NCI-H1092 treated with DMSO at 0.1 percent for 48 hours (cell line): ENCODE data around the gene ARHGEF3.

ENCODE experiments used
- DNase-seq: peaks from one replicate; lab custom pipeline; 2025; lab: John Stamatoyannopoulos, UW

The ARHGEF3 gene

DNA sequence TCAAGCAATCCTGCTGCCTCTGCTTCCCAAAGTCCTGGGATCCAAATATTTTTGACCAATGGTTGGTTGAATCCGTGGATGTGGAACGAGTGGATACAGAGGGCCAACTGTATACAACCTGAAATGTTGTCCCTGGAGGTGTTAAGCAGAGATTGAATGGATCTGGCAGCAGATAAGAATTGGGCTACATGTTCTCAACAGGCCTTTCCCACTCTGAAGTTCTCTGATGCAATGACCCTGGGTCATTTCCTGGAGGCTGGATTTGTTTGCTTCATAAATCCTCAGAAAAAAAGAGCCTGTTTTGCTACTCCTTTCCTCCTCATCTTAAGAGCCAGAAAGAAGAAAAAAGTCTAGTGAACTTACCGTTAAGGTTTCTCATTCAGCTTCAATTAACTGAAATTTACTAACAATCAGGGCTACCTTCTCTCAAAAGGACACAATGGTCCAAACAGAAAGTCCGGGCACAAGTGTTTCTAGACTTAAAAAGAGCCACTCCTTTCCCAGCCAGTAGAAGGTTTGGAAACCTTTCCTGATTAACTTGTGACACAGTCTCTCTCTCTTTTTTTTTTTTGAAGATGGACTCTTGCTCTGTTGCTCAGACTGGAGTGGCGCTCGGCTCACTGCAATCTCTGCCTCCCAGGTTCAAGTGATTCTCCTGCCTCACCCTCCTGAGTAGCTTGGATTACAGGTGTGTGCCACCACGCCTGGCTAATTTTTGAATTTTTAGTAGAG lies 6.5 kb downstream of the ARHGEF3 start:
- no peak for DNase-seq

DNA sequence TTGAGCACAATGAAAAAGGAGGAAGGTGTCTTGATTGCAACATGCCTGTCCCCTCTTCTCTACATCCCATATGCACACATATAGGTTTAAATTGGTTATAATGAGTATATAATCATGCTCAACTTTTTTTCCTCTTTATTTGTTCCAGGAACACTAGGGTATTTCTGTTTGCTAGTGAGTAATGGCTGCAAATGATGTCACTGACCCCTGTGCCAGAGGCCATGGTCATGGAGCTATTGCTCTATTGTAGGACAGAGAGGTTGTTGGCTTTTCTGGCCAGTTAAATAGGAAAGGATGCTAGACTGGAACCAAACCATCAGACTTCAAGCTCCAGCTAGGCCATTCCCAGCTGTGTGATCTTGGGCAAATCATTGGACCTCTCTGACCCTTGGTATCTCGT lies 9.6 kb downstream of the ARHGEF3 start:
- DNase-seq: no peak

DNA sequence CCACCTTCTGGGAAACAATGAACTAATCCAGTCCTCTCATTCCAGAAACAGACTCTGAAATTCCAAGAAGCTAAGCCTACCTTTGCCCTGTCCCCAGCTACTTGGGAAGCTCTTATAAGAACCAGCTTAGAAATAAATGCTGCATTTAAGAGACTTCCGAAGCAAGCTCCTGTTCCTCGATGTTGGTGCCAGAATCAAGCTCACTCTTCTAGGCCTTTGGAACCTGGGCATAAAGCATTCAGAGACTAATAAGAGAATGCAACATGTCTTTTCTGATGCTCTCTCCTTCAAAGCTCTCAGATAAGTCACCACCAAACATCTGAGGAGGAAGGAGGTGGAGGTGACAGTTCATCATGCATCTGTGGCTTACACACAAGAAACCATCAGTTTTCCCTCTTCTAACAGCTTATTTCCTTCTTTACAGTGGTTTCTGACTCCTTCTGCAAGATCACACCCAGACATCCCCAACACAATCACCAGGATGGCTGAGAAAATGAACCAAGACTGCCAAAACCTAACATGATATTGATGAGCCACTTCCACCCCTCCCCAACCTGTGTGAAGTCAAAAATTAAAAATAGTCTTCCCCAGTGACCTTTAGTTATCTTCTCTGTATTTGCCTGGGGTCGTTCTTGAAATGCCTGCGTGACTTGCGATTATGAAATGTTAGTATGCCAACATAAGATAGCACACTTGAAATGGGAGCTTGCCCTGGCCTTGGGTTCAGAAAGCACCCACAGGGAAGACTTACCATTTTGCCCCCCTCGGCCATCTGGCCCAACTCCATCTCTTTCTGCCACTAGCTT lies 11.5 kb downstream of the ARHGEF3 start:
- no peak for DNase-seq

DNA sequence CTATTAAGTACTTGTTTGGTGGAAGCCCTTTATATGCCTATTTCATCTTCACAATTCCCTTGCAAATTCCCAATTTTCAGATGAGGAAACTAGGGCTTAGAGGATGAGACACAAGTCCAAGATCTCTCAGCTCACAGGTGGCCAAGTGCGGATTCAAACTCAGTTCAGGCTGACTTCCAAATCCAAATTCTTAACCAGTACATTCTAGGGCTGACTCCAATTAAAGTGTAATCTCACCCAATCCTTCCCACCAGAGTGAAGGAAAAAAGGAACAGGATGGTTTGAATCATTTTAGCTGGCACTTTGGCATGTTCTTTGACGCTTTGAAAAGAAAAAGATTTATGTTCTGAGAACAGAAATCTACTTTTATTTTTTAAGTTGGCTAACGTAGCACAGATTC lies 12.7 kb downstream of the ARHGEF3 start:
- no peak for DNase-seq

DNA sequence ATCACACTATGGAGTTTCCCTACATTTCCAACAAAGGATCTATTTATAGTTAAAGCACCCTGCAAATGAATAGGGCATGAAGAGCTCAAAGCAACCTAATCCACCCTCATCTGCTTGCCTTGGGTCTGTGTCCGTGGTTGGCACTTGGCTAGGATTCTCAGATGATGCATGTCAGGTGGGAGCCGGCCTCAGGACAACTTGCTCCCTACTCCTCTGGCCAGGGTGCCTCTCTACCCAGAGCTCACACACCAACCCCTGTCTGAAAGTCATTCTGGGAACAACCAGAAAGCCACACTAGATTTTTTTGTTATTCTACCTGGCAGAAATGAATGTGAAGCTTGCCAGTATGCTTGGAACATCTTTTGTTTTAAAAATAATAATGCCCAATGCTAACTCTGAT lies 13.2 kb downstream of the ARHGEF3 start:
- peak; percentile 24 for DNase-seq

DNA sequence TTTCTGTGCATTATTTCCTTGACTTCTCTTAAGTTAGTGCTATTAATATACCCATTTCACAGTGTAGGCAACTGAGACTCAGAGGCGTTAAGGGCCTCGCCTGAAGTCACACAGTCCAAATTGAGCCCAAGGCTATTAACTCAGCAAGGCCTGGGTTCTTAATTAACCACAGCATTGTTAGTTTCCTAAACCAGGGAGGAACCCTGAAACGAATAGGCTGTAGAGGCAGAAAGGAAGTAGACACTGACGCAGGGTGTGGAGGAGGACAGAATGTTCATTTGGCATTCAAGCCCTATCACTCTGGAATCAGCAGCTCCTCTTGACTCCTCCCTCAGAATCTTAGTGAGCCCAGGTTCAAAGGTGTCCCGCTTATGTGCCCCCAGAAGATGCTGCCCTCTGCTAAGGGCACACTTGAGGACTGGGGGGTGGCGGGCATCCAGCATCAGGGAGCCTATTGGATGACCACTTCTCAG lies 13.9 kb downstream of the ARHGEF3 start:
- no peak for DNase-seq

DNA sequence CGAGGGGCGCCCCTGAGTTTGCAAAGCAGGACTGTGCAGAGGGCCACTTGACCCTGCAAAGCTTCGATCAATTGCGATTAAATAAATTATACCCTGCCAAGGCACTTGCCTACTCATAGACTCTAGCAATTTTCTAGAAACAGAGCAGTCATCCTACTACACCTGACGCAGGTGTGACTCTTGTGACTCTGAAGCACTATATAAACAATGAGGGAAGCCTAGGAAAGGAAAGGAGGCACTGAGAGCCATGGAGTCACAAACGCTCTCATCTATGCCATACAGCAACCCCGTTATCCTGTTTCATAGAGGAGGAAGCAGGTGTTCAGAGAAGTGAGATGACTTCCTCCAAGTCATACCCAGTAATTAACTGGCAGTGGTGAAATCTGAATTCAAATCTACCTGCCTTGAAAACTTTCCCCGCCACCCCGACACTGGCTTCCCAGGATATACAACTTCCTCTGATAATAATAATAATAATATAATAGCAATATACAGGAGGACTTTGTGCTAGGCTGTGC lies 14.4 kb downstream of the ARHGEF3 start:
- no peak for DNase-seq

DNA sequence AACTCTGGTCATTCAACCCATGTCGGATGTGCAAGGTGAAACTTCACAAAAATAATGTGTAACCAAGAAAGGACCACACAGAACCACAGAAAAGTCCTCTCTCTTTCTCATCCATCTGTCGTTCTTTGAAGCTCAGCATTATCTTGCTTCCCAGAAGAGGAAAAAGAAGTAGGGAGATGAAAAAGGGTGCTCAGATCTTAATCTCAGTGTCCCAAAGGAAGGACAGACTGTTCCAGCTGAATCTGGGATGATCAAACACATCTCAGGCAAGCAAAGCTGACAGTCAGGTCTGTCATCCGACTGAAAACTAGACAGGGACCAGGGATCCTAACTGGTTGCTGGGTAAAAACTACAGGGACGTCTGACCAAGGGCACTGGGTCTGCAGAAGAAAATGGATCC lies 16.2 kb downstream of the ARHGEF3 start:
- no peak for DNase-seq

DNA sequence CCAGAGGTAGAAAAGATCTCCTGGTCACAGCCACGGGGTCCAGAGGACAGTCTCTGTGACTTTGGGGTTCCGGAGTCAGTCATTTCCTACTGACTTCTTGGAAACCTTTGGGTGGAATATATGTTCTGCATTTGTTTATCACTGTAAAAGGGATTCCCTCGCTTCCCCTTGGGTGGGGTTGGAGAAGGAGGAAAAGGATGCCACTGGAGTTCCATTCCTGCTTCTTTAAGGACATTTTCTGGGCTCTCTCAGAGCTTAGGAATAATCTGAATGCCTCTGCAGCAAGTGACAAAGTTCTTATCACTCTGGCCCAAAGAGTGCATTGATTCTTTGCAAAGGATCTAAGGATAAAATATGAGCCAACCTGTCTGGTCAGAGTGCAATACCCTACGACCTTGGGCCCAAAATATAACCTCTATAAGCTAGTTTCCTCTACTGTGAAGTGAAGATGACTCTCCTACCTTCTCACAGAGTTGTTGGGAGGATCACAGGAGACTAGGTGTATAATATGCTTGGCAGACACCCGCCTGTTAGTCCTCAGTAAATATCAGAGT lies 17.2 kb downstream of the ARHGEF3 start:
- no peak for DNase-seq

DNA sequence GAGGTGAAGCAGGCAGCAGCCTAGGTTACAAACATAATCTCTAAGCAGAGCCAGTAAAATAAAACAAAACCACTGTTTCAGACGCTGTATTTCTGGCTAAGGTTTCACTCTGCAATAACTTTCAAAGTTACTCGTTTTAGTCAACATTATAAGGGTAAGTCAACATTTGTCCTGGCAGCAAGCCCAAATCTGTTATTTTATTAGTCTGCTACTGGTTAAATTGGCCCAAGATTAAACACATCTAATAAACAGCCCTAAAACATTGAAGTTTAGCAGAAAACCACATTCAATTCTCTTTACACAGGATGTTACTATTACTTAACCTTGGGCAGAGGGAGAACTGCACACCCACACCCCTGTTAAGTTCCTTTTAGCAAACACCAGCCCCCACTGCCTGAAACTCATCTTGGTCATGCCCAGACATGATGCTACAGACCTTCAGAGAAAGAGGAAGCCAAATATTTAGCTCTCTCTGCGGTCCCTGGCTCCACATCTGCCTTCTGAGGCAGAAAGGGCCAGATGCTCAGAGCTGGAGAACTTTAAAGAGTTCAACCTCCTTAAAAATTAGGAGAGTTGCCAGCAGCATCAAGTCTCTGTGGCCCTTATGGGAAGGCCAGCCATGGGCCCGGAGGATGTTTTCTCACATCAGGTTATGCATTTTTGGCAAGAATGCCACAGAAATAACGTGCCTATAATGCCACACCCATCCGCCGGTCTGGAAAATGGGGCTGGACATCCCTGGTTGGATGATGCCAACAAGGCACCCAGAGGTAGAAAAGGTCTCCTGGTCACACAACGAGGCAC lies 17.9 kb downstream of the ARHGEF3 start:
- DNase-seq: peak; percentile 71

DNA sequence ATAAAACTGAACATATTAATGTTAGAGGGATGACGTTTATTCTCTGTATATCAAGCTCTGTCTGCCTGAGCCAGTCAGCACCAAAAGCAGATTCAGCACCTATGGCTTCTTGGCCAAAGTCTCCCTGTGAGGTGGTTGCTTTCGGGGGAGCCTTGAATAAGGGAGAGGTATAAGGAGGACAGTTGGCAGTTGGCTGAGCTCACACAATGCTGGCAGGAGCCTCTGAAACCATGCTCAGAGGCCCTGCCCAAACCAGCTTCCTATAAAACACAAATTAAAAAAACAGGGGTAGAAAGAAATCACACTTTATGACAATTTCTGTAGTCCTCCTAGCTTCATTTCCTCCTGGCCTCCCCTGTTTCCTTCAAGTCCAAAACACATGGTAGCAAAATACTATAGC lies 18.8 kb downstream of the ARHGEF3 start:
- DNase-seq: peak; percentile 46

DNA sequence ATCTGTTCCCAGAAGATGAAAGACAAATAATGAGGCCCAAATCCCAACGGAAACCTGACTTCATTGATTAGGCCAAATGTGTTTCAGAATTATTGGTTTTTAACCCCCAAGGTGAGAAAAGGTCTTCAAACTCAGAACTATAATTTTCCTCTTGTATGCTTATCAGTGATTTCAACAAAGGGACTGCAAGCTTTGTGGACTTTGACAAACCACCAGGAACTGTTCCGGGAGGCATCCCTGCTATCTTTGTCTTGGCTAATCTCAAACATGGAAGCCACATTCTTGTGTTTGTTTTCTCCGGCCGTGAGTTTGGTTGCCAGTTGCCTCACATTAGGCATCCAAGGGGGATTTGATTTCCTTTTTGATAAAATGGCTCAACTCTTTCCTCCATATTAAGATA lies 19.5 kb downstream of the ARHGEF3 start:
- DNase-seq: no peak

DNA sequence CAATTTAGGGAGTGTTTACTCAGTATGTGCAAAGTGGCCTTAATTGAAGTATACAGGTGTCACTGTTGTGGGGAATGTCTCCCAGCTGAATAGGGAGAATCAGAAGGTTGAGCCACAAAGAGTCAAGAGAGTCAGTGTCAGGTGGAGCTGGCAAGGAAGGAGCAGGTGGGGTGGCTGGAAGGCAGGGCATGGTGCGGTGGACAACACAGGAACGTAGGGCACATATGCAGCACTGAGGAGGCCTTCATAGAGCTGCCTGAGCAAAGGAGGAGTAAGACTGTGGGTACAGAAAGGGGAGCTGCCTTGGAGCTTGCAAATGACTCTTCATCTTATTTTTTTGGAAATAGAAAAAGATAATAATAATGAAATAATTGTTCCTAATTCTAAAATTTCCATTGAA lies 20.0 kb downstream of the ARHGEF3 start:
- no peak for DNase-seq

DNA sequence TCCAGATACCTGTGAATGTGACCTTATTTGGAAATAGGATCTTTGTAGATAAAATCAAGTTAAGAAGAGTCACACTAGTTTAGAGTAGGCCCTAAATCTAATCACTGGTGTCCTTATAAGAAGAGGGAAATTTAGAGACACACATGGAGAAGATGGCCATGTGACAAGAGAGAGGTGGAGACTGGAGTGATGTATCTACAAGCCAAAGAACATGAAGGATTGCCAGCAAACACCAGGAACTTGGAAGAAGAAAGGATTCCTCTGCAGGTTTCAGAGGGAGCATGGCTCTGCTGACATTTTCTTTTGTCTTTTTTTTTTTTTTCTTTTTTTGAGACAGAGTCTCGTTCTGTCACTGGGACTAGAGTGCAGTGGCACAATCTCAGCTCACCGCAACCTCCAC lies 20.8 kb downstream of the ARHGEF3 start:
- no peak for DNase-seq

DNA sequence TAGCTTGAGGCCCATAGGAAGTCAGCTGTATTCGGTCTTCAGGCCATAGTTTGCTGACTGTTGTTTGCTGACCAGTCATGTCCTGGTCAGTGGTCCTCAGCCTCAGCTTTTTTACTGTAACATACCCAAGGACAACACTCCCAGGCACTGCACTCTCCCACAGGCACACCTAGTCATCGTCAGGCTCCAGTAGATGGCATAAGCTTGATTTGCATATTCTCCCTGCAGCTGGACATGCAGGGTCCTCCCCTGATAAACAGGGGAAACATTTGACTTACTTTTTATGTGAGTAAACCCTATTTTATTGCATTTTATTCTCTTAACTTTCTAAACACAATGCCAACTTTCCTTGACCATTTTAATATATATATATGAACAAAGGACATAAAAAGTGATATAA lies 22.9 kb downstream of the ARHGEF3 start:
- DNase-seq: no peak

DNA sequence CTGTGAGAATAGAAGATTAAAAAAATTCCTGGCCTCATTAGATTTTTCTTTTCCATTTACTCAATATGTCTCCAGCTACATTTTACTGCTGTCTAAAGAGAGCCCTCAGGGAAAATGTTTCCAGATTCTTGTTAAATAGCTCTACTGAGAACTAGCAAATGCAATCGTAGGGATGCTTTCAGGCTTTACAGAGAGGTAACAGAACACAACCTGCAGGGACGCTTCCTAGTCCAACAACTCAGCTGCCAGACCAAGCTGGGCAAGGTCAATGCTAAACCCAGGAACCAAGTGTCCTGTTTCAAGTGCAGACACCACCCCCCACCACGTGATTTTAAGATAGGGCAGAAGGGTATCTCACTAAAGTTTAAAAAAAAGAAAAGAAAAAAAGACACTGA lies 25.2 kb downstream of the ARHGEF3 start:
- no peak for DNase-seq

DNA sequence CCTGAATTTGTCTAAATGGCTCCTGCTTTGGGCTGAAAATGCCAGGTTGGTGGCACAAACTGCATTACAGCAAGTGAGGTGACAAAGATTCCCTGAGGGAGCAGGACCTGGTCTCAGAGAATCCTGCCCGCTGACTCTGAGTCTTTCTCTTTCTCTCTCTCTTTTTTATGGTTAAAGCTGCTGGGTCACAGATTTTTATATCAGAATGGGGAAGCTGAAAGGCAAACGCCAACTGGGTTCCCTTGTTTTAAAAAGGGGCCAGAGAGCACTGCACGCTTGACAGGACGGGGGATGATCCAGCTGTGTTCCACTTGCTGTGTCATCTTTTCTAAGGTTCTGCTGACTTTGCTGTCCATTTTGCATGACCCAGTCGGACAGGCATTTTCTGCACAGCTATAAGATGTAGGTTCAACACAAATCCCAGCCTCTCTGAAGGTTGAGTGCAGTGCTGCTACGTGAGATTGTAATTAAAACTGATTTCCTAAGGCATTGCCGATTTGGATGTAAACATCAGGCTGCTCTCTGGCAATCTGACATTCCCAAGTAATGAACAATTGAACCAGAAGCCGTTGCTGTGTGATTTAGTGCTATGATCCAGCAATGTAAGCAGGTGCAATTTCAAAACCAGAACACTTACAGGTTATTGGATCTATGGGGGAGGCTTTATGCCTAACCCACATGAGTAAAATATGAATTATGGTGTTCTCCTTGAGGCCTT lies 25.8 kb downstream of the ARHGEF3 start:
- DNase-seq: peak; percentile 27

DNA sequence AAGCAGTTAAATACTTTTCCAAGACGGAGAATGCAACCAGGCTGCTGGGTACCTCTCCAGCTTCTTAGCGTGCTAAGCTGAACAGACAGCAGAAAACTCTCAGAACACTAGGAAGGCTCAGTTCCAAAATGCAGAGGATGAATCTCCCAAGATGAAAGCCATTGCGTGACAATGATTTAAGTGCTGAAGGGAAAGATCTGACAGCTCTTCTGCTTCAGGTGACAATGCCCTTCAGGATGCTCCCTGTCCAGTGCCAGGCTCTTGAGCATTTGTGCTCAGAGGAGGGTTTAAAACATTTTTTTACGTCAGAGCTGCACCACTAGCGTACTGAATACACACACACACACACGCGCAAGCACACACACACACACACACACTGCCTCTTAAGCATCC lies 26.3 kb downstream of the ARHGEF3 start:
- DNase-seq: no peak

DNA sequence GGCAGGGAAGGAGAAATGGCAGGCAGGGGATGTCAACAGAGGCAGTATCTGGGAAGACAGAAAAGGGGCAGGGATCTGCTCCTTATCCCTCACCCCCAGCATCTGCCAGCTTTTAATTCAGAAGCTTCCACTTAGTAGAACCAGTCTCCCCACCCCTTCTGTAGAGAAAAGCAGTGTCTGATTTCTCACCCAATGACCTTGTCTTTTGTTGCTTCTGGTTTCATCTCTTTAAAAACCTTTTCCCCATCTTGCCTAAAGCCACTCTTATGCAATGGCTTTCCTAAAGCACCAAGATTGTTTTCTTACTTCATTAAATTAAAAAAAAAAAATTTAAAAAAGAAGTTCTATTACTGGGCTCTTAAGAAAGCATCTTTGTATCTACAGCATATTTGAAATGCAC lies 27.8 kb downstream of the ARHGEF3 start:
- no peak for DNase-seq

DNA sequence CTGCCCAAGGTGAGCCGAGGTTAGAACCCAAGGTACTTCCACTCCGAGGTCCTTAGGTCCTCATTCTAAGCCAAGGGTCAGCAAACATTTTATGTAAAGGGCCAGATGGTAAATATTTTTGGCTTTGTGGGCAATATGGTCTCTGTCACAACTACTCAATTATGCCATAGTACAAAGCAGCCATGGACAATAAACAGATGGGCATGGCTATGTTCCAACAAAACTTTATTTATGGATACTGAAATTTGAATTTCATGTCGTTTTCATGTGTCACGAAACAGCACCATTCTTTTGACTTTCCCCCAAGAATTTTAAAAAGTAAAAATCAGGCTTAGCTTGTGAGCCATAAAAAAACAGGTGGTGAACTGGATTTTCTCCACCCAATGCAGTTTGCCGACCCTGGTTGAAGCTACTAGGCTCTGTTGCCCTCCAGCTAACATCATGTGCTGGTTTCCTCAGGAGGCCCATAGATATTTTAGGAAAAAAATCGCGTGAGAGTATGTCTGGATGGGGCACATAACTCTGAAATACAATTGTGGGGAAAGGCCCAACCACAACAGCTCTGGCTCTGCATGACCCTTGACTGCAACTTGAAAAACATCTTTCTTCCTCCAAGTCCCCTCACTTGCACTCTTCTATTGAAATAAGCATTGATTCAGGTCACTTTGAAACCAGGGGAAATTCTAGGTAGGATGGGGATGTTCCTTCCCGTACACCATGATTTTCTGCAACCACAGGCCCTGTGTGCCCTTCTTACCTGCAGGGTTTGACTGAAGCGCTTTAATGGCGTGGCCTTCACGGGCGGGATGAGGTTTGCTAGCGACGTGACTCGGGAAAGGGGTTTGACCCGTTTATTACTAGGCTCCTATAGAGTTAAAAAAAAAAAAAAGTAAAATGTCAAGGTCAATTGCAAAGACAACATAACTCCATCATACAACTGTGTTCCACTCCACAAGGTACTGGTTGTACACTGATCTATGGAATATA lies 28.5 kb downstream of the ARHGEF3 start:
- DNase-seq: no peak
